ENCODE results near the gene TBCD. TPM values are rescaled to one million over a fixed set of nuclear protein-coding genes. Genes with fewer than 3 reads are reported as not detected.

The TBCD gene
- polyA plus RNA-seq, 1 experiment, result 38.6 TPM

DNA sequence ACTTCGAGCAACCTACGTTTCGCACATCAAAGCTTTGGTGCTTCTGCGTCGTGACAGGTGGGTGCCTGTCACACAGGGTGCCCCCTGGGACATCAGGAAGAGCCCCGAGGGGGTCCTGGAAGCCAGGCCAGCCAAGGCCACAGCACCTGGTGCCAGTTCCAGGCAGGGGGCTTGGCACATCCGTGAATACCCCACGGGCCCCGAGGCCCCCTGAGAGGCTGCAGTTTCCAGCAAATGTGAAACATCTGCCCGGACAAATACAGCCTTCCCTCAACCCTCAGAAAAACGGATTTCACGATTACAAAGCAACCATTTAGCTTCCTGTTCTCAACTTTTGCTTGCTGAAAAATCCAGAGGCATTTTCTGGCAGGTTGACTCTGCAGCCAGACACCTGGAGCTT, 218.2 kb downstream of the TBCD start:
- ChIA-PET POLR2A (no interaction called here), CTCF (interaction anchor here (0.6 kb wide), 1 partner anchor 273 kb away, joined by 4 read pairs; no protein-coding TSS in a partner anchor)

DNA sequence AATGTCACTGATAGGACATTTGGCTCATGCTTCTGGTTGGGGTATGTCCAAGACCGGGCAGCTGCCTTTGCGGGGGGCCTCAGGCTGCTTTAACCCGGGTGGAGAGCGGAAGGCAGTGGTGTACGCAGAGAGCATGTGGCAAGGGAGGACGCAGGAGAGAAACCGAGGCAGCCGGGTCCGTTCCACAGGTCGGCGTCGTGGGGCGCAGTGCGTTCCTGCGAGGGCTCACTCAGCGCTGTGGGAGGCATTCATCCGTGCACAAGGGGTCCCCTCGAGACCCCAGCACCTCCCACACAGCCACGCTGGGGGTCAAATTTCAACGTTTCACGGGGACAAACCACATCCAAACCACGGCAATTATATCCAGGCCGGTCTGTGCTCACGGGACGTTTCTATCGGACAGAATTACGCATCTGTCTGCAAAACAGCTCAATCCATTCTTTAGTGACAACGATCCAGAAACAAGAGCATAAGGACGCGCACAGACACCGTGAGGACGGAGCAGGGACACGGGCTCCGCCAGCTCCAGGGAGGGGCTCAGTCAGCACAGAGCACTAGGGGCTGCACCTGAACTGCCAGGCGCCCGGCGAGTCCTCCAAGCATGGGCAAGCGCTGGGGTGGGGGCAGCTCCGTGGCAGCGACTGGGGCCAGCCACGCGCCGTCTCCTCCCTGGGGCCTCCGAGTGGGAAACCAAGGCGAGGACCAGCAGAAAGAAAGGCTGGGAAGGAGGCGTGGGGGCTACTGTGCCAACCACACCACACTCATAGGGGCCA, 219.1 kb downstream of the TBCD start:
- H3K27me3 ChIP-seq (ENCODE audit: control insufficient read depth, insufficient read depth, low read length), result no peaks in the 10 kb centered on the region
- ChIA-PET POLR2A (no interaction called here), CTCF (no interaction called here)
- DNase-seq (ENCODE audit: low read depth), result no peak
- H3K4me3 ChIP-seq (ENCODE audit: low read depth, low read length), result no peak overlapping the region
- no peaks in the 10 kb centered on the region for H3K36me3 ChIP-seq (ENCODE audit: control insufficient read depth, insufficient read depth, low read length)
- TF ChIP-seq, protein P1, sequence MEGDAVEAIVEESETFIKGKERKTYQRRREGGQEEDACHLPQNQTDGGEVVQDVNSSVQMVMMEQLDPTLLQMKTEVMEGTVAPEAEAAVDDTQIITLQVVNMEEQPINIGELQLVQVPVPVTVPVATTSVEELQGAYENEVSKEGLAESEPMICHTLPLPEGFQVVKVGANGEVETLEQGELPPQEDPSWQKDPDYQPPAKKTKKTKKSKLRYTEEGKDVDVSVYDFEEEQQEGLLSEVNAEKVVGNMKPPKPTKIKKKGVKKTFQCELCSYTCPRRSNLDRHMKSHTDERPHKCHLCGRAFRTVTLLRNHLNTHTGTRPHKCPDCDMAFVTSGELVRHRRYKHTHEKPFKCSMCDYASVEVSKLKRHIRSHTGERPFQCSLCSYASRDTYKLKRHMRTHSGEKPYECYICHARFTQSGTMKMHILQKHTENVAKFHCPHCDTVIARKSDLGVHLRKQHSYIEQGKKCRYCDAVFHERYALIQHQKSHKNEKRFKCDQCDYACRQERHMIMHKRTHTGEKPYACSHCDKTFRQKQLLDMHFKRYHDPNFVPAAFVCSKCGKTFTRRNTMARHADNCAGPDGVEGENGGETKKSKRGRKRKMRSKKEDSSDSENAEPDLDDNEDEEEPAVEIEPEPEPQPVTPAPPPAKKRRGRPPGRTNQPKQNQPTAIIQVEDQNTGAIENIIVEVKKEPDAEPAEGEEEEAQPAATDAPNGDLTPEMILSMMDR (IDR thresholded peaks at IDR 0.05; ENCODE audit: insufficient read depth, low read depth, low read length), result no peak

More for the DNA sequence above, 218.2 kb downstream of the TBCD start:
- DNase-seq (ENCODE audit: low read depth), result no peak
- TF ChIP-seq, protein P1 (IDR thresholded peaks at IDR 0.05; ENCODE audit: insufficient read depth, low read depth, low read length), result no peak
- no peak overlapping the region for H3K4me3 ChIP-seq (ENCODE audit: low read depth, low read length)
- H3K36me3 ChIP-seq (ENCODE audit: control insufficient read depth, insufficient read depth, low read length), result no peaks in the 10 kb centered on the region
- H3K27me3 ChIP-seq (ENCODE audit: control insufficient read depth, insufficient read depth, low read length), result no peaks in the 10 kb centered on the region

DNA sequence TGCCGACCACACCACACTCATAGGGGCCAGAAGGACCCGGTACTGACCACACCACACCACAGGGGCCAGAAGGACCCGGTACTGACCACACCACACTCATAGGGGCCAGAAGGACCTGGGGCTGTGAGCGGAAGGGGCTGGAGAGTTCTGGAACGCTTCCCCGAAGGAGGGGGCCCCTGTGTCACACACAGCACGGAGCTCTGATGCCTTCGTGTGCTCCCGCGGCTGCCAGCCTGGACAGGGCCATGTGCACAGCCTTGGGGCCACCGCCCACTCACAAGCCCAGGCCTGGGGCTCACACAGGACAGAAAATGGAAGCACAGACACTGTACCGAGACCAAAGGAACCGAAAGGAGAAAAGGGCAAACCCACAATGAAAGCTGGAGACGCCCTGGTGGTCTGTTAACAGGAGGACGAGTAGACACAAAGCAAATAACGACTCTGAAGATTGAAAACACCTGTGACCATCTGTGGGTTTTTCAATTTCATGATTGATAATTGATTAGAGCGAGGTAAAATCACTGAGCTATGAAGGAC, 221.0 kb downstream of the TBCD start:
- ChIA-PET POLR2A (no interaction called here), CTCF (interaction anchor here (1.7 kb wide), 1 partner anchor 10 kb away, joined by 3 read pairs; no protein-coding TSS in a partner anchor)
- DNase-seq (ENCODE audit: low read depth), result no peak
- TF ChIP-seq, protein P1 (IDR thresholded peaks at IDR 0.05; ENCODE audit: insufficient read depth, low read depth, low read length), result no peak
- no peaks in the 10 kb centered on the region for H3K36me3 ChIP-seq (ENCODE audit: control insufficient read depth, insufficient read depth, low read length)
- H3K27me3 ChIP-seq (ENCODE audit: control insufficient read depth, insufficient read depth, low read length), result no peaks in the 10 kb centered on the region
- no peak overlapping the region for H3K4me3 ChIP-seq (ENCODE audit: low read depth, low read length)

DNA sequence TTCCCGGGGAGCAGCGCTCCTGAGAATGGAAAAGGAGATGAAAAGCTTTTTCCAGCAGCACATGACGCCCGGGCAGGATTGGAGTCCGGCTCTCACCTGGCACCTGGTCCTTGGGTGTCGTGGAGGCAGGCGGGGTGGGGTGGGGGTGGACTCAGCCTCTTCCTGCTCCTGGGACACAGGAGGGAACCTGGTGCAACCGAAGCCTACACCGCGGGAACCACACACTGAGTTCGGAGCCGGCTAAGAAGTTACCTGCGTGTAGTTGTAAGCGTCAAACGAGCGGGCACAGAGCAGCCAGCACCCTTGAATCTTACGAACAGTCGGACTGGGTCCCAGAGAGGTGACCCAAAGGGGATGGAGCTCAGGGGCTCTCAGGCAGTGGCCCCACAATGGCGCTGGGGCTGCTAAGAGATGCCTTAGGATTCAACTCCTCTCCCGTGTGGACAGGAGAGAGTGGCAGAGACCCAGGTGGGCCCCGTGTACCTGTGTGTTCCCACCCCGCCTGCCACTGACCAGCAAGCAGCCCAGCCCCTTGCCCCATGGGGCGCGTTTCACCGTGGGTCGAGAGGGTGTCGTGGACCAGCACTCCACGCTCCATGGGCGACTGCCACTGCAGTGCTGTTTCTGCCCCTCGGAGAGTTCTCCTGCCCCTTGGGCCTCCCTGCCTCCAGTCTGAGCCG, 221.7 kb downstream of the TBCD start:
- Histone ChIP-seq H3K27me3 (ENCODE audit: control insufficient read depth, insufficient read depth, low read length) (no peaks in the 10 kb centered on the region), H3K36me3 (ENCODE audit: control insufficient read depth, insufficient read depth, low read length) (no peaks in the 10 kb centered on the region), H3K4me3 (ENCODE audit: low read depth, low read length) (no peak overlapping the region)
- TF ChIP-seq, protein P1 (IDR thresholded peaks at IDR 0.05; ENCODE audit: insufficient read depth, low read depth, low read length), result no peak
- DNase-seq (ENCODE audit: low read depth), result no peak
- POLR2A ChIA-PET, result no interaction called here
- CTCF ChIA-PET, result interaction anchor here (1.7 kb wide), 1 partner anchor 11 kb away, joined by 3 read pairs; no protein-coding TSS in a partner anchor
